DOHH2 (cell line): ENCODE data around the gene KIF1C.

Experiments used
- EZH2phosphoT487 ChIP-seq: fragments of 200-600 bp; sonication (generic); IDR thresholded peaks from 2 replicates; pipeline ENCODE4 v1.6.1; 2017; ENCODE audit warnings: borderline replicate concordance, mild to moderate bottlenecking, antibody characterized with exemption, low read length, moderate library complexity, mixed read lengths
- TF ChIP-seq, protein P1 (sequence below): fragments of 200-600 bp; sonication (generic); IDR thresholded peaks from one replicate; pipeline ENCODE4 v1.5.1; 2014; ENCODE audit warnings: antibody characterized with exemption, mild to moderate bottlenecking, low read depth, low read length; ENCODE audit not compliant: poor library complexity, severe bottlenecking

DNA sequence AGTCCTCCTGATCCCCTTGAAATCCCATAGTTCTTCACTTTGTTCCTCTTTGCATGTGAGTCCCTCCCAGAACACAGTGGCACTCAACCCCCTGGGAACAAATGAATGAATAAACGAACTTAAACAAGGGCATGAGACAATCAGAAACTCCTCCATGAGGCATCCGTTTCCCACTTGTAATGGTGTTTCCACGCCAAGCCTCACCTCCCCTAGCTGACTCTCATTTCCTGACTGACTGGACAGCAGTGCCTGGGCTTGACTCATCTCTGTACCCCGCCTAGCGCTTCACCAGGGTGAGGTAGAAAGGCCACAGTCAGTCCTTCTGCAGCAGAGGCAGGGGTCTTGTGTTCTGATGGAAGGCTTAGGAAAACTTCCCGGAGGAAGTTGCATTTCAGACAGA is 14.2 kb downstream of the KIF1C start:
- TF ChIP-seq, protein P1, sequence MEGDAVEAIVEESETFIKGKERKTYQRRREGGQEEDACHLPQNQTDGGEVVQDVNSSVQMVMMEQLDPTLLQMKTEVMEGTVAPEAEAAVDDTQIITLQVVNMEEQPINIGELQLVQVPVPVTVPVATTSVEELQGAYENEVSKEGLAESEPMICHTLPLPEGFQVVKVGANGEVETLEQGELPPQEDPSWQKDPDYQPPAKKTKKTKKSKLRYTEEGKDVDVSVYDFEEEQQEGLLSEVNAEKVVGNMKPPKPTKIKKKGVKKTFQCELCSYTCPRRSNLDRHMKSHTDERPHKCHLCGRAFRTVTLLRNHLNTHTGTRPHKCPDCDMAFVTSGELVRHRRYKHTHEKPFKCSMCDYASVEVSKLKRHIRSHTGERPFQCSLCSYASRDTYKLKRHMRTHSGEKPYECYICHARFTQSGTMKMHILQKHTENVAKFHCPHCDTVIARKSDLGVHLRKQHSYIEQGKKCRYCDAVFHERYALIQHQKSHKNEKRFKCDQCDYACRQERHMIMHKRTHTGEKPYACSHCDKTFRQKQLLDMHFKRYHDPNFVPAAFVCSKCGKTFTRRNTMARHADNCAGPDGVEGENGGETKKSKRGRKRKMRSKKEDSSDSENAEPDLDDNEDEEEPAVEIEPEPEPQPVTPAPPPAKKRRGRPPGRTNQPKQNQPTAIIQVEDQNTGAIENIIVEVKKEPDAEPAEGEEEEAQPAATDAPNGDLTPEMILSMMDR = no peak
- TF ChIP-seq EZH2phosphoT487 = no peak
